D721Med (cell line): ENCODE data around the gene KCTD4.

Experiments
- DNase-seq: peaks from one replicate; pipeline ENCODE4 v3.0.0; 2011; ENCODE audit warnings: low spot score; ENCODE audit not compliant: insufficient read length
- FAIRE-seq: peaks from 2 replicates; lab custom pipeline; 2011; peaks lifted over from hg19 to GRCh38; lab: Jason Lieb, UNC
- CTCF ChIP-seq: IDR thresholded peaks from 2 replicates; pipeline ENCODE4 v1.5.1; 2012; ENCODE audit warnings: mild to moderate bottlenecking, control low read depth; ENCODE audit not compliant: insufficient read depth; ENCODE audit errors: missing control alignments

KCTD4 gene

GRCh38 chr13:45179428-45179827 lies 21.4 kb downstream of the KCTD4 start:
- DNase-seq (no peak), FAIRE-seq (no peak)
- no peak for TF ChIP-seq CTCF

- TF ChIP-seq CTCF = no peak
- DNase-seq (no peak), FAIRE-seq (no peak)
Observed at GRCh38 chr13:45178349-45179162, 22.3 kb downstream of the KCTD4 start.

- no peak for DNase-seq
- no peak for FAIRE-seq
- no peak for TF ChIP-seq CTCF
Observed at GRCh38 chr13:45174478-45174877, 26.4 kb downstream of the KCTD4 start.

- FAIRE-seq = no peak
- no peak for TF ChIP-seq CTCF
- no peak for DNase-seq
Observed at GRCh38 chr13:45168555-45168930, 32.3 kb downstream of the KCTD4 start.

- DNase-seq = no peak
- no peak for FAIRE-seq
- TF ChIP-seq CTCF = no peak
Observed at GRCh38 chr13:45167611-45168554, 33.0 kb downstream of the KCTD4 start.

GRCh38 chr13:45166858-45167257 lies 34.0 kb downstream of the KCTD4 start:
- DNase-seq (no peak), FAIRE-seq (no peak)
- TF ChIP-seq CTCF = no peak
